Ovary (tissue), 3 donors: ENCODE results near the gene GPR180.

Source experiments
- CTCF ChIP-seq, 3 donors: fragments of 450-650 bp in 2 of 3; fragments of 200-600 bp in 1 of 3; IDR thresholded peaks; one replicate each; pipeline versions ENCODE4 v1.5.1 to v1.8.0; 2016 to 2022; ENCODE audit warnings: antibody characterized with exemption in 3 of 3, mild to moderate bottlenecking in 1 of 3
- POLR2A ChIP-seq: fragments of 450-650 bp; IDR thresholded peaks from one replicate; pipeline ENCODE4 v1.6.1; 2017; ENCODE audit warnings: antibody characterized with exemption, mild to moderate bottlenecking, moderate library complexity
- donor health status: DM: no; HTN: no; CAD: no.

GRCh38 chr13:94640721-94641120, 39.1 kb downstream of the GPR180 start:
- TF ChIP-seq CTCF (IDR thresholded peaks at IDR 0.05), result no peak
- no peak for TF ChIP-seq POLR2A
